Stimulated activated memory B cell treated with anti-CD40 and anti-IgM and Interleukin-4, amounts not matched to agents 10 μg/mL and 1 μg/mL and 100 μg/mL, for 72 hours (primary cell): ENCODE measurements around the gene DKC1.

Experiments
- ATAC-seq: fragments of 150-1000 bp; cut with Tn5 transposase; 2 replicates; pipeline ENCODE4 v1.10.0; 2021
- H3K27ac Mint-ChIP-seq: one replicate; pipeline ENCODE4 v1.8.0; 2022; ENCODE audit warnings: mild to moderate bottlenecking, mixed read lengths
- H3K27me3 Mint-ChIP-seq: one replicate; pipeline ENCODE4 v1.8.0; 2022; ENCODE audit warnings: mixed read lengths
- H3K36me3 Mint-ChIP-seq: one replicate; pipeline ENCODE4 v1.8.0; 2022; ENCODE audit warnings: mixed read lengths
- H3K4me1 Mint-ChIP-seq: one replicate; pipeline ENCODE4 v1.8.0; 2022; ENCODE audit warnings: mixed read lengths
- H3K4me3 Mint-ChIP-seq: one replicate; pipeline ENCODE4 v1.8.0; 2022; ENCODE audit warnings: mild to moderate bottlenecking, moderate library complexity, mixed read lengths
- H3K9me3 Mint-ChIP-seq: one replicate; pipeline ENCODE4 v1.8.0; 2022; ENCODE audit warnings: mixed read lengths

The DKC1 gene

GRCh38 chrX:154751203-154751668 is 11.4 kb upstream of the DKC1 start:
- Mint-ChIP-seq H3K4me3 (peak overlapping the region; percentile 88), H3K4me1 (no peaks in the 10 kb centered on the region), H3K9me3 (no peaks in the 10 kb centered on the region), H3K36me3 (no peaks in the 10 kb centered on the region), H3K27me3 (no peaks in the 10 kb centered on the region), H3K27ac (peak overlapping the region; percentile 88)
- peak; percentile 65 for ATAC-seq

- Mint-ChIP-seq H3K4me3 (peak overlapping the region; percentile 88), H3K27ac (peak overlapping the region; percentile 88)
Measured at GRCh38 chrX:154751669-154752271, 10.9 kb upstream of the DKC1 start.

GRCh38 chrX:154758696-154759095 is 4.0 kb upstream of the DKC1 start:
- ATAC-seq = no peak
- Mint-ChIP-seq H3K27ac (no peak overlapping the region), H3K9me3 (no peaks in the 10 kb centered on the region), H3K27me3 (no peaks in the 10 kb centered on the region), H3K36me3 (no peaks in the 10 kb centered on the region), H3K4me3 (no peak overlapping the region), H3K4me1 (no peaks in the 10 kb centered on the region)

More at GRCh38 chrX:154751669-154752271, 10.9 kb upstream of the DKC1 start:
- Mint-ChIP-seq H3K36me3 (no peaks in the 10 kb centered on the region), H3K9me3 (no peaks in the 10 kb centered on the region), H3K27me3 (no peaks in the 10 kb centered on the region), H3K4me1 (no peaks in the 10 kb centered on the region)
- ATAC-seq = no peak

- H3K27ac Mint-ChIP-seq = peak overlapping the region; percentile 94
- H3K9me3 Mint-ChIP-seq = no peaks in the 10 kb centered on the region
- H3K4me3 Mint-ChIP-seq = peak overlapping the region; percentile 91
- H3K27me3 Mint-ChIP-seq = no peaks in the 10 kb centered on the region
- peaks cover 15% of the 10 kb centered on the region for H3K36me3 Mint-ChIP-seq
- peaks cover 8% of the 10 kb centered on the region for H3K4me1 Mint-ChIP-seq
- no peak for ATAC-seq
Measured at GRCh38 chrX:154761977-154762536, 607 bp upstream of the DKC1 start.

- Mint-ChIP-seq H3K4me1 (no peaks in the 10 kb centered on the region), H3K27me3 (no peaks in the 10 kb centered on the region), H3K9me3 (no peaks in the 10 kb centered on the region)
Measured at GRCh38 chrX:154774622-154775021, 12.0 kb downstream of the DKC1 start.

GRCh38 chrX:154775419-154776349 is 13.0 kb downstream of the DKC1 start:
- Mint-ChIP-seq H3K27me3 (no peaks in the 10 kb centered on the region), H3K27ac (no peak overlapping the region), H3K4me3 (no peak overlapping the region), H3K36me3 (peaks cover 43% of the 10 kb centered on the region), H3K4me1 (no peaks in the 10 kb centered on the region), H3K9me3 (no peaks in the 10 kb centered on the region)
- ATAC-seq = no peak

More at GRCh38 chrX:154774622-154775021, 12.0 kb downstream of the DKC1 start:
- no peak for ATAC-seq
- H3K4me3 Mint-ChIP-seq = no peak overlapping the region
- H3K36me3 Mint-ChIP-seq = peaks cover 47% of the 10 kb centered on the region
- H3K27ac Mint-ChIP-seq = no peak overlapping the region

- no peak overlapping the region for H3K4me3 Mint-ChIP-seq
- no peaks in the 10 kb centered on the region for H3K4me1 Mint-ChIP-seq
- no peak for ATAC-seq
- H3K27ac Mint-ChIP-seq = no peak overlapping the region
- no peaks in the 10 kb centered on the region for H3K27me3 Mint-ChIP-seq
- peaks cover 32% of the 10 kb centered on the region for H3K36me3 Mint-ChIP-seq
- no peaks in the 10 kb centered on the region for H3K9me3 Mint-ChIP-seq
Measured at GRCh38 chrX:154776753-154777152, 14.1 kb downstream of the DKC1 start.

- peaks cover 19% of the 10 kb centered on the region for H3K36me3 Mint-ChIP-seq
- no peak for ATAC-seq
- peaks cover 6% of the 10 kb centered on the region for H3K4me1 Mint-ChIP-seq
- no peak overlapping the region for H3K27ac Mint-ChIP-seq
- H3K9me3 Mint-ChIP-seq = no peaks in the 10 kb centered on the region
- H3K27me3 Mint-ChIP-seq = no peaks in the 10 kb centered on the region
- no peak overlapping the region for H3K4me3 Mint-ChIP-seq
Measured at GRCh38 chrX:154779261-154779660, 16.6 kb downstream of the DKC1 start.

- peaks cover 14% of the 10 kb centered on the region for H3K36me3 Mint-ChIP-seq
Measured at GRCh38 chrX:154780968-154781367, 18.3 kb downstream of the DKC1 start.

GRCh38 chrX:154784149-154784995 is 21.7 kb downstream of the DKC1 start:
- no peaks in the 10 kb centered on the region for H3K36me3 Mint-ChIP-seq
- H3K4me3 Mint-ChIP-seq = no peak overlapping the region
- H3K9me3 Mint-ChIP-seq = no peaks in the 10 kb centered on the region
- no peak overlapping the region for H3K27ac Mint-ChIP-seq
- no peaks in the 10 kb centered on the region for H3K27me3 Mint-ChIP-seq
- no peak for ATAC-seq
- peaks cover 6% of the 10 kb centered on the region for H3K4me1 Mint-ChIP-seq

More at GRCh38 chrX:154780968-154781367, 18.3 kb downstream of the DKC1 start:
- ATAC-seq = no peak
- H3K9me3 Mint-ChIP-seq = no peaks in the 10 kb centered on the region
- no peak overlapping the region for H3K4me3 Mint-ChIP-seq
- H3K27ac Mint-ChIP-seq = no peak overlapping the region
- no peaks in the 10 kb centered on the region for H3K27me3 Mint-ChIP-seq
- H3K4me1 Mint-ChIP-seq = peaks cover 6% of the 10 kb centered on the region

- Mint-ChIP-seq H3K27ac (no peak overlapping the region), H3K9me3 (no peaks in the 10 kb centered on the region), H3K27me3 (no peaks in the 10 kb centered on the region), H3K4me3 (no peak overlapping the region), H3K4me1 (peaks cover 6% of the 10 kb centered on the region), H3K36me3 (no peaks in the 10 kb centered on the region)
- ATAC-seq = no peak
Measured at GRCh38 chrX:154785716-154786115, 23.1 kb downstream of the DKC1 start.

- Mint-ChIP-seq H3K27me3 (no peaks in the 10 kb centered on the region), H3K9me3 (no peaks in the 10 kb centered on the region), H3K4me3 (no peak overlapping the region), H3K27ac (no peak overlapping the region), H3K4me1 (peaks cover 2% of the 10 kb centered on the region), H3K36me3 (no peaks in the 10 kb centered on the region)
- no peak for ATAC-seq
Measured at GRCh38 chrX:154791467-154791866, 28.8 kb downstream of the DKC1 start.

GRCh38 chrX:154791939-154792338 is 29.3 kb downstream of the DKC1 start:
- Mint-ChIP-seq H3K36me3 (no peaks in the 10 kb centered on the region), H3K4me3 (no peak overlapping the region), H3K4me1 (peaks cover 6% of the 10 kb centered on the region), H3K27ac (no peak overlapping the region), H3K9me3 (no peaks in the 10 kb centered on the region), H3K27me3 (no peaks in the 10 kb centered on the region)
- ATAC-seq = no peak

- Mint-ChIP-seq H3K36me3 (no peaks in the 10 kb centered on the region), H3K4me1 (peaks cover 11% of the 10 kb centered on the region), H3K9me3 (no peaks in the 10 kb centered on the region), H3K27ac (no peak overlapping the region), H3K27me3 (no peaks in the 10 kb centered on the region), H3K4me3 (no peak overlapping the region)
- no peak for ATAC-seq
Measured at GRCh38 chrX:154793084-154793795, 30.6 kb downstream of the DKC1 start.
